WTC11 (cell line): ENCODE results near the gene CCDC77.

Experiments used
- CBFB ChIP-seq: sonication (generic); formaldehyde crosslinking; IDR thresholded peaks from 2 replicates; pipeline ENCODE4 v1.8.1; 2022; ENCODE audit warnings: mild to moderate bottlenecking, low read depth, missing genetic modification reagents
- JUN ChIP-seq: sonication (generic); formaldehyde crosslinking; IDR thresholded peaks from 2 replicates; pipeline ENCODE4 v1.8.0; 2023; ENCODE audit warnings: mild to moderate bottlenecking, missing genetic modification reagents
- MYBL2 ChIP-seq: sonication (generic); formaldehyde crosslinking; IDR thresholded peaks from 2 replicates; pipeline ENCODE4 v1.8.1; 2023; ENCODE audit warnings: mild to moderate bottlenecking, moderate library complexity, missing genetic modification reagents
- NFE2L1 ChIP-seq: sonication (generic); formaldehyde crosslinking; IDR thresholded peaks from 2 replicates; pipeline ENCODE4 v1.8.1; 2023; ENCODE audit warnings: missing genetic modification reagents
- ZNF138 ChIP-seq: sonication (generic); formaldehyde crosslinking; conservative IDR thresholded peaks from 2 replicates; pipeline ENCODE4 v1.8.1; 2022; ENCODE audit warnings: mild to moderate bottlenecking, moderate library complexity, missing genetic modification reagents
- TF ChIP-seq, protein P1 (sequence below): fragments of 200-600 bp; IDR thresholded peaks from 2 replicates; pipeline ENCODE4 v1.8.0; 2022; ENCODE audit warnings: antibody characterized with exemption
- TF ChIP-seq, protein P2 (sequence below): sonication (generic); formaldehyde crosslinking; IDR thresholded peaks from 2 replicates; pipeline ENCODE4 v1.8.0; 2022; ENCODE audit warnings: mild to moderate bottlenecking, missing genetic modification reagents

DNA sequence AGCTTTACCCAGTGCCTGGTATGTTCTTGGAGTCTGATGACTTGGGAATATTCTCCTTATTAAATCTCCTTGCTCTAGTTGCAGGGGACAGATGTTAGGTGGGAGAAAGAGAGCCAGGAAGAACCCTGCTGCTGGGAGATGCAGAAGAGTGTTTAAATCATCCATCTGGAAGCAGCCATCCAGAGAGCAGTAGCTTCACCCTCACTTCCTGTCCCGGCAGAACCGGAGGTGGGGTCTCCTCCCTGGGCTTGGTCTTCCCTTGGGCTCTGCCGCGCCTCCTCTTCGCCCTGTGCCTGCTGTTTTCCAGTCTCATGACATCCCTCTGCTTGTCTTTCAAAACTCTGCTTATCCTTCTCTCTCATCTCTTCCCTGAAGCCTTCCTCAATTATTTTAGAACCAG lies 73.8 kb downstream of the CCDC77 start:
- TF ChIP-seq JUN (CRISPR knock-in tag) (no peak), CBFB (CRISPR knock-in tag) (no peak), NFE2L1 (CRISPR knock-in tag) (no peak), MYBL2 (CRISPR knock-in tag) (no peak), ZNF138 (CRISPR knock-in tag) (no peak)
- TF ChIP-seq, protein P1, sequence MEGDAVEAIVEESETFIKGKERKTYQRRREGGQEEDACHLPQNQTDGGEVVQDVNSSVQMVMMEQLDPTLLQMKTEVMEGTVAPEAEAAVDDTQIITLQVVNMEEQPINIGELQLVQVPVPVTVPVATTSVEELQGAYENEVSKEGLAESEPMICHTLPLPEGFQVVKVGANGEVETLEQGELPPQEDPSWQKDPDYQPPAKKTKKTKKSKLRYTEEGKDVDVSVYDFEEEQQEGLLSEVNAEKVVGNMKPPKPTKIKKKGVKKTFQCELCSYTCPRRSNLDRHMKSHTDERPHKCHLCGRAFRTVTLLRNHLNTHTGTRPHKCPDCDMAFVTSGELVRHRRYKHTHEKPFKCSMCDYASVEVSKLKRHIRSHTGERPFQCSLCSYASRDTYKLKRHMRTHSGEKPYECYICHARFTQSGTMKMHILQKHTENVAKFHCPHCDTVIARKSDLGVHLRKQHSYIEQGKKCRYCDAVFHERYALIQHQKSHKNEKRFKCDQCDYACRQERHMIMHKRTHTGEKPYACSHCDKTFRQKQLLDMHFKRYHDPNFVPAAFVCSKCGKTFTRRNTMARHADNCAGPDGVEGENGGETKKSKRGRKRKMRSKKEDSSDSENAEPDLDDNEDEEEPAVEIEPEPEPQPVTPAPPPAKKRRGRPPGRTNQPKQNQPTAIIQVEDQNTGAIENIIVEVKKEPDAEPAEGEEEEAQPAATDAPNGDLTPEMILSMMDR = no peak
- TF ChIP-seq, protein P2, sequence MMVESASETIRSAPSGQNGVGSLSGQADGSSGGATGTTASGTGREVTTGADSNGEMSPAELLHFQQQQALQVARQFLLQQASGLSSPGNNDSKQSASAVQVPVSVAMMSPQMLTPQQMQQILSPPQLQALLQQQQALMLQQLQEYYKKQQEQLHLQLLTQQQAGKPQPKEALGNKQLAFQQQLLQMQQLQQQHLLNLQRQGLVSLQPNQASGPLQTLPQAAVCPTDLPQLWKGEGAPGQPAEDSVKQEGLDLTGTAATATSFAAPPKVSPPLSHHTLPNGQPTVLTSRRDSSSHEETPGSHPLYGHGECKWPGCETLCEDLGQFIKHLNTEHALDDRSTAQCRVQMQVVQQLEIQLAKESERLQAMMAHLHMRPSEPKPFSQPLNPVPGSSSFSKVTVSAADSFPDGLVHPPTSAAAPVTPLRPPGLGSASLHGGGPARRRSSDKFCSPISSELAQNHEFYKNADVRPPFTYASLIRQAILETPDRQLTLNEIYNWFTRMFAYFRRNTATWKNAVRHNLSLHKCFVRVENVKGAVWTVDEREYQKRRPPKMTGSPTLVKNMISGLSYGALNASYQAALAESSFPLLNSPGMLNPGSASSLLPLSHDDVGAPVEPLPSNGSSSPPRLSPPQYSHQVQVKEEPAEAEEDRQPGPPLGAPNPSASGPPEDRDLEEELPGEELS = no peak
